ENCODE measurements around the gene IAH1.
A peak's percentile ranks its signal among the peaks of the same experiment; 100 is the strongest.

The IAH1 gene

GRCh38 chr2:9441556-9441955, 32.8 kb upstream of the IAH1 start:
- TF ChIP-seq, protein P1, sequence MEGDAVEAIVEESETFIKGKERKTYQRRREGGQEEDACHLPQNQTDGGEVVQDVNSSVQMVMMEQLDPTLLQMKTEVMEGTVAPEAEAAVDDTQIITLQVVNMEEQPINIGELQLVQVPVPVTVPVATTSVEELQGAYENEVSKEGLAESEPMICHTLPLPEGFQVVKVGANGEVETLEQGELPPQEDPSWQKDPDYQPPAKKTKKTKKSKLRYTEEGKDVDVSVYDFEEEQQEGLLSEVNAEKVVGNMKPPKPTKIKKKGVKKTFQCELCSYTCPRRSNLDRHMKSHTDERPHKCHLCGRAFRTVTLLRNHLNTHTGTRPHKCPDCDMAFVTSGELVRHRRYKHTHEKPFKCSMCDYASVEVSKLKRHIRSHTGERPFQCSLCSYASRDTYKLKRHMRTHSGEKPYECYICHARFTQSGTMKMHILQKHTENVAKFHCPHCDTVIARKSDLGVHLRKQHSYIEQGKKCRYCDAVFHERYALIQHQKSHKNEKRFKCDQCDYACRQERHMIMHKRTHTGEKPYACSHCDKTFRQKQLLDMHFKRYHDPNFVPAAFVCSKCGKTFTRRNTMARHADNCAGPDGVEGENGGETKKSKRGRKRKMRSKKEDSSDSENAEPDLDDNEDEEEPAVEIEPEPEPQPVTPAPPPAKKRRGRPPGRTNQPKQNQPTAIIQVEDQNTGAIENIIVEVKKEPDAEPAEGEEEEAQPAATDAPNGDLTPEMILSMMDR (conservative IDR thresholded peaks at IDR 0.05; ENCODE audit: low read length), result no peak
- DNase-seq (ENCODE audit: low read depth), result peak; percentile 20
- no peak overlapping the region for H3K4me3 ChIP-seq (ENCODE audit: low read length)

GRCh38 chr2:9443526-9443925, 30.8 kb upstream of the IAH1 start:
- TF ChIP-seq, protein P1 (conservative IDR thresholded peaks at IDR 0.05; ENCODE audit: low read length), result no peak
- no peak overlapping the region for H3K4me3 ChIP-seq (ENCODE audit: low read length)
- DNase-seq (ENCODE audit: low read depth), result no peak

GRCh38 chr2:9445089-9445488, 29.3 kb upstream of the IAH1 start:
- no peak for DNase-seq (ENCODE audit: low read depth)
- no peak overlapping the region for H3K4me3 ChIP-seq (ENCODE audit: low read length)
- TF ChIP-seq, protein P1 (conservative IDR thresholded peaks at IDR 0.05; ENCODE audit: low read length), result no peak

- TF ChIP-seq, protein P1 (conservative IDR thresholded peaks at IDR 0.05; ENCODE audit: low read length), result no peak
- no peak overlapping the region for H3K4me3 ChIP-seq (ENCODE audit: low read length)
- no peak for DNase-seq (ENCODE audit: low read depth)
Measured at GRCh38 chr2:9451231-9451630, 23.1 kb upstream of the IAH1 start.

DNA sequence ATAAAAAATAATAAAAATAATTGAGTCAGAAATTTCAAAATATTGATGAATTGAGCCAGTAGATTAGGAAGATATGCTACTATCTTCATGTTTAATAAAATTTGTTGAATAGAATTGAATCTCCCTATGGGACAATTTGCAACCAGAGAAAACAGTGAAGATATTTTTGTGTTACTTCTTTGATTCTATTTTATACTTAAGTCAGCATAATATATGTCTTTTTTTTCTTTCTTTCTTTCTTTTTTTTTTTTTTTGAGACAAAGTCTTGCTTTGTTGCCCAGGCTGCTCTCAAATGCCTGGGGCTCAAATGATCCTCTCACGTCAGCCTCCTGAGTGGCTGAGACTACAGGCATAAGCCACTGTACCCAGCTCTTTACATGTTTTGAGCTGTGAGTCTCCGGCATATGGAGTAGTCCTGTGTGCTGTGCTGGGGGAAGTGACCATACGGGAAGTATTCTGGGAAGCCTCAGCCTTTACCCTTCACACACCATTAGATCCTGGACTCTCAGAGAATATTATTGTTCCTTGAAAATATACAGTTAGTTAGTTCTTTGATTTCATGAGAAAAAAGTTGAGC, 13.8 kb upstream of the IAH1 start:
- TF ChIP-seq, protein P1 (conservative IDR thresholded peaks at IDR 0.05; ENCODE audit: low read length), result no peak
- DNase-seq (ENCODE audit: low read depth), result no peak
- no peak overlapping the region for H3K4me3 ChIP-seq (ENCODE audit: low read length)

DNA sequence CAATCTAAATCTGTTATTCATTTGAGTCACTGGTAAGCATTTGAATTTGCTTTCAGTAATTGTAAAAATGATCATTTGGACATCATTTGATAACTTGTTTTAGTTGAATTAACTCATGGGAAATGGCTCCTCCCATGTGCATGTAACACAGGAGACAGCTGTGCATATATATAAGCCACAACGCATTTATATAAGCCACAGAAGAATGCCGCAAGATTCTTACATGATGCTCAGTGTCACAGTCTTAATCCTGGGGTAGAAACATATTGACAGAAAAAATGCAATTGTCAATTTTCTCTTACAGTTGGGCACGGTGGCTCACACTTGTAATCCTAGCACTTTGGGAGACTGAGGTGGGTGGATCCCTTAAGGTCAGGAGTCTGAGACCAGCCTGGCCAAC, 13.3 kb upstream of the IAH1 start:
- no peak overlapping the region for H3K4me3 ChIP-seq (ENCODE audit: low read length)
- TF ChIP-seq, protein P1 (conservative IDR thresholded peaks at IDR 0.05; ENCODE audit: low read length), result no peak
- DNase-seq (ENCODE audit: low read depth), result no peak

DNA sequence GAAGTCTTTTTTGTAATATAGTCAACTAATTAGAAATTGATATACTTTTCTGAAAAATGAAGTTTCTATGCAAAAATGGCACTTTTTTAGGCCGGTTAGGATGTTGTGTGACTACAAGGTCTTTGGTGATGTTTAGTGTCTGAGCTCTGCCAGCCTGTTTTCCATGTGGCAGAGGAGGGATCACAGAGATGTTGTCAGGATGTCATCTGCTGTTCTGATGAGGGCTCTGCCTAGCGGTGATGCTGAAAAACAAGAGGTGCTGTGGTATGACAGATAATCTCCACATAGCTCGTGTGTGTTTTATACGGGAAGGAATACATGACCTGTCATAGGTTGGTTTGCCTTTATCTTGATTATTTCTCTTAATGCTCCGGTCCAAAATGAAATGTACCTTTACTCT, 12.0 kb upstream of the IAH1 start:
- TF ChIP-seq, protein P1 (conservative IDR thresholded peaks at IDR 0.05; ENCODE audit: low read length), result no peak
- no peak for DNase-seq (ENCODE audit: low read depth)
- no peak overlapping the region for H3K4me3 ChIP-seq (ENCODE audit: low read length)
